ENCODE data around the gene PRR33. TPM values are rescaled to one million over a fixed set of nuclear protein-coding genes. Genes with fewer than 3 reads are reported as not detected.

The PRR33 gene
- total RNA-seq, 1 experiment from 2014 or later, result not detected

DNA sequence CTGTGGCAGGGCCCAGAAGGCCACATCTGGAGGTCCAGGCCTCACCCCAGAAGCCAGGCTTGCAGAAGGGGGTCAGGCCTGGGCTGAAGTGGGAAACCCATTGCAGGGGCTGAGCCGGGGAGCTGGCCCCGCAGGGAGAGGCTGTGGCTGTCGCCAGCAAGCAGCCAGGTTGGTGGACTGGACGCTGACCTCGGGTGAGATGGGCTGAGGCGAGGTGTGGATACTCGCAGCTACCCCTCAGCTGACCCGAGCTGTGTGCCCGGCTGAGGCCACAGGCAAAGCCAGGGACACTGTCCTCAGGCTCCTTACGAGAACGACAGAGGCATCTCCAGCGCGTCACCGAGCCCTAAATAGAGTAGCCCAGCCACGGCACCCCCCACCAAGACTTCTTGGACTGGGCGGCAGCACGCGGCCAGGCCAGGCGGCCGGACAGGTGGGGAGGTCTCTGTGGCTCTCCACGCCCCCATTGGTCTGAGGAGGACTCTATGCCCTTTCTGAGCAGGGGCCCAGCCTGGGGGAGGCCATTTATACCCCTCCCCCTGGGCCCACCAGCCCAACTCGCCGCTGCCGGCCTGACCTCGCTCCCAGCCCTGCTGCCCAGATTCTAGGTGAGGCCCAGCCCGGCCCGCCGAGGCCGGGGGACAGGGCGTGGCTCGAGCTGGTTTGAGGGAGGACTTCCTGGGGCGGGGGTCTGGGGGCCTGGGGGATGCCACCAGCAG is 53.1 kb downstream of the PRR33 start, which contains the start of gene TNNI2:
Gene TNNI2, plus strand, starts transcription at position 556 of the 719 bp plus-strand sequence. CDS start 716 bp downstream, outside the sequence.
- Histone ChIP-seq H3K27me3 (ENCODE audit: control insufficient read depth, insufficient read depth, low read length) (no peaks in the 10 kb centered on the region), H3K9me3 (ENCODE audit: control insufficient read depth, insufficient read depth, low read depth, low read length) (no peaks in the 10 kb centered on the region), H3K27ac (ENCODE audit: low read length) (no peak within 1 kb of the TSS), H3K4me1 (ENCODE audit: control insufficient read depth, insufficient read depth, low read length) (peaks cover 30% of the 10 kb centered on the region), H3K36me3 (ENCODE audit: control insufficient read depth, insufficient read depth, low read length) (no peaks in the 10 kb centered on the region), H3K4me3 (ENCODE audit: low read depth in 2 of 2, low read length in 2 of 2) (no peak within 1 kb of the TSS)
- intact Hi-C loops (cut with micrococcal nuclease; ENCODE audit: unreplicated experiment) (no loop called here), in situ Hi-C loops (cut with HindIII; ENCODE audit: low pct_unique_long_range_greater_than_20kb, low sequenced_read_pairs) (no loop called here)
- CTCF ChIA-PET, result interaction anchor here (0.5 to 1.5 kb wide), 5 partner anchors 144 to 311 kb away, joined by 3 to 5 read pairs (median 4); no protein-coding TSS in a partner anchor
- DNase-seq (ENCODE audit: low read depth, low spot score), result no peak
- no TSS peak for BruUV-seq (replicated peaks)
- POLR2A ChIA-PET, result interaction anchor here (0.5 kb wide), 1 partner anchor 409 kb away, joined by 3 read pairs; no protein-coding TSS in a partner anchor
- TF ChIP-seq TCF7L2 (IDR thresholded peaks at IDR 0.05; ENCODE audit: low read depth, low read length) (no peak), SIN3A (IDR thresholded peaks at IDR 0.05; ENCODE audit: borderline replicate concordance, insufficient read depth, low read depth, low read length) (no peak), POLR2AphosphoS5 (IDR thresholded peaks at IDR 0.05; ENCODE audit: low read depth, low read length) (no peak)
- TF ChIP-seq, protein P1, sequence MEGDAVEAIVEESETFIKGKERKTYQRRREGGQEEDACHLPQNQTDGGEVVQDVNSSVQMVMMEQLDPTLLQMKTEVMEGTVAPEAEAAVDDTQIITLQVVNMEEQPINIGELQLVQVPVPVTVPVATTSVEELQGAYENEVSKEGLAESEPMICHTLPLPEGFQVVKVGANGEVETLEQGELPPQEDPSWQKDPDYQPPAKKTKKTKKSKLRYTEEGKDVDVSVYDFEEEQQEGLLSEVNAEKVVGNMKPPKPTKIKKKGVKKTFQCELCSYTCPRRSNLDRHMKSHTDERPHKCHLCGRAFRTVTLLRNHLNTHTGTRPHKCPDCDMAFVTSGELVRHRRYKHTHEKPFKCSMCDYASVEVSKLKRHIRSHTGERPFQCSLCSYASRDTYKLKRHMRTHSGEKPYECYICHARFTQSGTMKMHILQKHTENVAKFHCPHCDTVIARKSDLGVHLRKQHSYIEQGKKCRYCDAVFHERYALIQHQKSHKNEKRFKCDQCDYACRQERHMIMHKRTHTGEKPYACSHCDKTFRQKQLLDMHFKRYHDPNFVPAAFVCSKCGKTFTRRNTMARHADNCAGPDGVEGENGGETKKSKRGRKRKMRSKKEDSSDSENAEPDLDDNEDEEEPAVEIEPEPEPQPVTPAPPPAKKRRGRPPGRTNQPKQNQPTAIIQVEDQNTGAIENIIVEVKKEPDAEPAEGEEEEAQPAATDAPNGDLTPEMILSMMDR (IDR thresholded peaks at IDR 0.05), result no peak
- TF ChIP-seq, protein P2, sequence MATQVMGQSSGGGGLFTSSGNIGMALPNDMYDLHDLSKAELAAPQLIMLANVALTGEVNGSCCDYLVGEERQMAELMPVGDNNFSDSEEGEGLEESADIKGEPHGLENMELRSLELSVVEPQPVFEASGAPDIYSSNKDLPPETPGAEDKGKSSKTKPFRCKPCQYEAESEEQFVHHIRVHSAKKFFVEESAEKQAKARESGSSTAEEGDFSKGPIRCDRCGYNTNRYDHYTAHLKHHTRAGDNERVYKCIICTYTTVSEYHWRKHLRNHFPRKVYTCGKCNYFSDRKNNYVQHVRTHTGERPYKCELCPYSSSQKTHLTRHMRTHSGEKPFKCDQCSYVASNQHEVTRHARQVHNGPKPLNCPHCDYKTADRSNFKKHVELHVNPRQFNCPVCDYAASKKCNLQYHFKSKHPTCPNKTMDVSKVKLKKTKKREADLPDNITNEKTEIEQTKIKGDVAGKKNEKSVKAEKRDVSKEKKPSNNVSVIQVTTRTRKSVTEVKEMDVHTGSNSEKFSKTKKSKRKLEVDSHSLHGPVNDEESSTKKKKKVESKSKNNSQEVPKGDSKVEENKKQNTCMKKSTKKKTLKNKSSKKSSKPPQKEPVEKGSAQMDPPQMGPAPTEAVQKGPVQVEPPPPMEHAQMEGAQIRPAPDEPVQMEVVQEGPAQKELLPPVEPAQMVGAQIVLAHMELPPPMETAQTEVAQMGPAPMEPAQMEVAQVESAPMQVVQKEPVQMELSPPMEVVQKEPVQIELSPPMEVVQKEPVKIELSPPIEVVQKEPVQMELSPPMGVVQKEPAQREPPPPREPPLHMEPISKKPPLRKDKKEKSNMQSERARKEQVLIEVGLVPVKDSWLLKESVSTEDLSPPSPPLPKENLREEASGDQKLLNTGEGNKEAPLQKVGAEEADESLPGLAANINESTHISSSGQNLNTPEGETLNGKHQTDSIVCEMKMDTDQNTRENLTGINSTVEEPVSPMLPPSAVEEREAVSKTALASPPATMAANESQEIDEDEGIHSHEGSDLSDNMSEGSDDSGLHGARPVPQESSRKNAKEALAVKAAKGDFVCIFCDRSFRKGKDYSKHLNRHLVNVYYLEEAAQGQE (IDR thresholded peaks at IDR 0.05; ENCODE audit: insufficient read depth in 1 of 2, low read depth in 2 of 2, low read length in 1 of 2), result no peak
- ATAC-seq, result no peak

Small RNAs within 50 kb of the gene (microRNA-seq; reads per million reads assigned to microRNA genes)
- gene MIR4298 (ENCODE audit: unreplicated experiment), result not detected
- not detected for gene MIR7847 (ENCODE audit: unreplicated experiment)

Other genes starting within 250 kb of the PRR33 start
- not detected for gene KRTAP5-6, start 194.7 kb downstream of the PRR33 start, total RNA-seq (2021; ENCODE audit: unreplicated experiment)
- 18.0 TPM for gene IFITM10, start 141.3 kb downstream of the PRR33 start, total RNA-seq (2021; ENCODE audit: unreplicated experiment)
- gene CTSD, start 128.0 kb downstream of the PRR33 start, total RNA-seq (2021; ENCODE audit: unreplicated experiment), result 1,813 TPM
- gene SYT8, start 56.9 kb downstream of the PRR33 start, total RNA-seq (2021; ENCODE audit: unreplicated experiment), result 3.5 TPM
- gene TNNI2, start 52.9 kb downstream of the PRR33 start, total RNA-seq (2021; ENCODE audit: unreplicated experiment), result 0.46 TPM
- gene LSP1, start 38.8 kb downstream of the PRR33 start, total RNA-seq (2021; ENCODE audit: unreplicated experiment), result 0.90 TPM
- gene TNNT3, start 27.8 kb upstream of the PRR33 start, total RNA-seq (2021; ENCODE audit: unreplicated experiment), result 0.41 TPM
- gene MRPL23, start 55.4 kb upstream of the PRR33 start, total RNA-seq (2021; ENCODE audit: unreplicated experiment), result 123 TPM
- gene H19, start 105.9 kb upstream of the PRR33 start, total RNA-seq (2021; ENCODE audit: unreplicated experiment), result 1,268 TPM
- gene IGF2, start 247.5 kb upstream of the PRR33 start, total RNA-seq (2021; ENCODE audit: unreplicated experiment), result 14.5 TPM

All from Panc1 (cell line).